Measurements from ENCODE around the gene NKX2-4. TPM values are rescaled to one million over a fixed set of nuclear protein-coding genes. Genes with fewer than 3 reads are reported as not detected.

NKX2-4 gene
- total RNA-seq = not detected
- long read RNA-seq = 0 reads

- intact Hi-C loops (cut with DNase I) = no loop called here
- H3K4me3 ChIP-seq = no peak within 1 kb of the TSS
- H3K4me1 ChIP-seq = no peaks in the 10 kb centered on the region
- peaks cover 100% of the 10 kb centered on the region for H3K27me3 ChIP-seq
- H3K36me3 ChIP-seq = no peaks in the 10 kb centered on the region
- TF ChIP-seq CTCF (IDR thresholded peaks at IDR 0.05) = no peak
- H3K27ac ChIP-seq = no peak within 1 kb of the TSS
- ATAC-seq (no peak), DNase-seq (no peak)
- H3K9me3 ChIP-seq = no peaks in the 10 kb centered on the region
Observed at GRCh38 chr20:21397341-21398108, at the start of gene NKX2-4. TSS of gene NKX2-4 (minus strand) at chr20:21397526. CDS start at chr20:21397399, 127 bp downstream.

- intact Hi-C loops (cut with DNase I) = no loop called here
- no peak for TF ChIP-seq CTCF (IDR thresholded peaks at IDR 0.05)
Observed at GRCh38 chr20:21437816-21438215, 40.5 kb upstream of the NKX2-4 start.

GRCh38 chr20:21437248-21437647 lies 39.9 kb upstream of the NKX2-4 start:
- no peak overlapping the region for H3K4me3 ChIP-seq
- TF ChIP-seq CTCF (IDR thresholded peaks at IDR 0.05) = no peak
- H3K27ac ChIP-seq = no peak overlapping the region
- H3K27me3 ChIP-seq = peaks cover 22% of the 10 kb centered on the region
- intact Hi-C loops (cut with DNase I) = no loop called here
- H3K36me3 ChIP-seq = no peaks in the 10 kb centered on the region
- no peaks in the 10 kb centered on the region for H3K4me1 ChIP-seq
- no peak for DNase-seq
- no peak for ATAC-seq
- no peaks in the 10 kb centered on the region for H3K9me3 ChIP-seq

More at GRCh38 chr20:21437816-21438215, 40.5 kb upstream of the NKX2-4 start:
- Histone ChIP-seq H3K27ac (no peak overlapping the region), H3K4me1 (no peaks in the 10 kb centered on the region), H3K4me3 (no peak overlapping the region), H3K27me3 (peaks cover 22% of the 10 kb centered on the region), H3K36me3 (no peaks in the 10 kb centered on the region), H3K9me3 (no peaks in the 10 kb centered on the region)
- ATAC-seq (no peak), DNase-seq (no peak)

GRCh38 chr20:21436205-21436604 lies 38.9 kb upstream of the NKX2-4 start:
- H3K9me3 ChIP-seq = no peaks in the 10 kb centered on the region
- ATAC-seq (no peak), DNase-seq (no peak)
- intact Hi-C loops (cut with DNase I) = no loop called here
- no peak for TF ChIP-seq CTCF (IDR thresholded peaks at IDR 0.05)
- no peaks in the 10 kb centered on the region for H3K36me3 ChIP-seq
- no peak overlapping the region for H3K27ac ChIP-seq
- peaks cover 22% of the 10 kb centered on the region for H3K27me3 ChIP-seq
- H3K4me3 ChIP-seq = no peak overlapping the region
- H3K4me1 ChIP-seq = no peaks in the 10 kb centered on the region

GRCh38 chr20:21435576-21435975 lies 38.2 kb upstream of the NKX2-4 start:
- Histone ChIP-seq H3K27me3 (peaks cover 22% of the 10 kb centered on the region), H3K36me3 (no peaks in the 10 kb centered on the region), H3K27ac (no peak overlapping the region), H3K4me1 (no peaks in the 10 kb centered on the region), H3K9me3 (no peaks in the 10 kb centered on the region), H3K4me3 (no peak overlapping the region)
- intact Hi-C loops (cut with DNase I) = no loop called here
- TF ChIP-seq CTCF (IDR thresholded peaks at IDR 0.05) = no peak
- DNase-seq = no peak
- ATAC-seq = no peak
